HepG2 (cell line): Measurements from ENCODE around the gene EGR2. TPM values are rescaled to one million over a fixed set of nuclear protein-coding genes. Genes with fewer than 3 reads are reported as not detected.
A peak's percentile ranks its signal among the peaks of the same experiment; 100 is the strongest.

ENCODE experiments used
- ATM ChIP-seq: fragments of 450-650 bp; IDR thresholded peaks from 2 replicates; pipeline ENCODE4 v1.7.1; 2017; ENCODE audit warnings: mild to moderate bottlenecking, borderline replicate concordance
- ELF3 ChIP-seq: IDR thresholded peaks from 2 replicates; pipeline ENCODE4 v1.6.1; 2016; ENCODE audit warnings: missing genetic modification reagents, missing compliant biosample characterization
- HOXD1 ChIP-seq: sonication (generic); formaldehyde crosslinking; IDR thresholded peaks from 2 replicates; pipeline ENCODE4 v1.5.0; 2020; ENCODE audit warnings: missing genetic modification reagents
- JARID2 ChIP-seq: sonication (generic); formaldehyde crosslinking; IDR thresholded peaks from 2 replicates; pipeline ENCODE4 v1.8.1; 2023; ENCODE audit warnings: missing genetic modification reagents, inconsistent platforms; ENCODE audit not compliant: insufficient replicate concordance
- LCORL ChIP-seq, 2 experiments: fragments of 450-650 bp in 1 of 2; sonication (generic) in 1 of 2; formaldehyde crosslinking in 1 of 2; IDR thresholded peaks; 2 replicates each; pipeline versions ENCODE4 v1.5.0 to v1.6.1; 2017 to 2020; ENCODE audit warnings: antibody characterized with exemption in 1 of 2, missing genetic modification reagents in 1 of 2
- RBM22 ChIP-seq: fragments of 200-400 bp; formaldehyde crosslinking; optimal IDR thresholded peaks from 2 replicates; pipeline ENCODE3; 2017; ENCODE audit warnings: mild to moderate bottlenecking, low read length, moderate library complexity
- SALL2 ChIP-seq: sonication (generic); formaldehyde crosslinking; IDR thresholded peaks from 2 replicates; pipeline ENCODE4 v1.8.1; 2023; ENCODE audit warnings: mild to moderate bottlenecking, missing genetic modification reagents, inconsistent platforms
- TFDP1 ChIP-seq: IDR thresholded peaks from 2 replicates; pipeline ENCODE4 v1.6.1; 2016; ENCODE audit warnings: missing compliant biosample characterization, missing genetic modification reagents, borderline replicate concordance
- ZBTB25 ChIP-seq: IDR thresholded peaks from 2 replicates; pipeline ENCODE4 v1.6.1; 2018; ENCODE audit warnings: missing genetic modification reagents
- ZBTB4 ChIP-seq: sonication (generic); formaldehyde crosslinking; IDR thresholded peaks from 2 replicates; pipeline ENCODE4 v1.4.0; 2020; ENCODE audit warnings: missing genetic modification reagents, mild to moderate bottlenecking, borderline replicate concordance
- ZBTB42 ChIP-seq: sonication (generic); formaldehyde crosslinking; IDR thresholded peaks from 2 replicates; pipeline ENCODE4 v1.5.0; 2020; ENCODE audit warnings: mild to moderate bottlenecking, missing genetic modification reagents
- ZFY ChIP-seq: sonication (generic); formaldehyde crosslinking; IDR thresholded peaks from 2 replicates; pipeline ENCODE4 v1.4.0; 2020; ENCODE audit warnings: missing genetic modification reagents
- ZNF280B ChIP-seq: sonication (generic); formaldehyde crosslinking; IDR thresholded peaks from 2 replicates; pipeline ENCODE4 v1.5.0; 2020; ENCODE audit warnings: missing genetic modification reagents, mild to moderate bottlenecking, borderline replicate concordance
- ZNF451 ChIP-seq: sonication (generic); formaldehyde crosslinking; IDR thresholded peaks from 2 replicates; pipeline ENCODE4 v1.5.0; 2020; ENCODE audit warnings: mild to moderate bottlenecking, missing genetic modification reagents
- ZNF564 ChIP-seq: sonication (generic); formaldehyde crosslinking; IDR thresholded peaks from 2 replicates; pipeline ENCODE4 v1.8.1; 2023; ENCODE audit warnings: mild to moderate bottlenecking, missing genetic modification reagents
- ZNF670 ChIP-seq: sonication (generic); formaldehyde crosslinking; IDR thresholded peaks from 2 replicates; pipeline ENCODE4 v1.8.0; 2022; ENCODE audit warnings: mild to moderate bottlenecking, missing genetic modification reagents, borderline replicate concordance
- ZSCAN20 ChIP-seq: sonication (generic); formaldehyde crosslinking; IDR thresholded peaks from 2 replicates; pipeline ENCODE4 v1.4.0; 2020; ENCODE audit warnings: missing genetic modification reagents, mild to moderate bottlenecking, borderline replicate concordance
- polyA plus RNA-seq, 8 experiments: library from polyadenylated mRNA; depleted of rRNA in 3 of 8; stranded (reverse) in 7 of 8; unstranded in 1 of 8; fragments of >200 nt; fragmentation: Illumina TruSeq in 4 of 8; extraction: Trizol in 4 of 8; gene quantifications; 2 replicates each; pipeline versions ENCODE4 v1.2.1 to v1.2.3, GENCODE V29; 2011 to 2016; ENCODE audit warnings: low read depth in 4 of 8, missing spikeins in 1 of 8, mixed read lengths in 1 of 8; ENCODE audit not compliant: insufficient read depth in 1 of 8
- total RNA-seq, 5 experiments: library from RNA; depleted of rRNA; stranded (reverse); fragments of >200 nt; fragmentation: Illumina TruSeq; extraction: Trizol; gene quantifications; 2 replicates each; pipeline ENCODE4 v1.2.3, GENCODE V29; 2016; ENCODE audit warnings: low read depth in 1 of 5

The EGR2 gene
- total and polyA plus RNA-seq, 2 of the 13 experiments (the other 11 are each of a cell fraction or from before 2014, with no cell fraction given) = 0.11 to 0.15 TPM

GRCh38 chr10:62804356-62805230 lies 11.6 kb downstream of the EGR2 start, which contains the start of gene ADO (continued):
- 0 out of 2 replicates have a peak, but pooled peaks have one; percentile 25 for TF ChIP-seq LCORL (IDR thresholded peaks at IDR 0.05)
- no peak for TF ChIP-seq LCORL (CRISPR knock-in tag; IDR thresholded peaks at IDR 0.05)
- peak; percentile 29; the same call in 1 of the 2 replicates for TF ChIP-seq ZNF451 (CRISPR knock-in tag)
- TF ChIP-seq ZSCAN20 (CRISPR knock-in tag) = 0 out of 2 replicates have a peak, but pooled peaks have one; percentile 2
- no peak for TF ChIP-seq ATM
- 0 out of 2 replicates have a peak, but pooled peaks have one; percentile 8 for TF ChIP-seq HOXD1 (CRISPR knock-in tag)
- TF ChIP-seq SALL2 (CRISPR knock-in tag) = 0 out of 2 replicates have a peak, but pooled peaks have one; percentile 20
- 0 out of 2 replicates have a peak, but pooled peaks have one; percentile 7 for TF ChIP-seq ZNF670 (CRISPR knock-in tag)
- no peak for TF ChIP-seq ZNF280B (CRISPR knock-in tag)
- TF ChIP-seq ZBTB42 (CRISPR knock-in tag) = peak; percentile 19; the same call in 1 of the 2 replicates
- TF ChIP-seq ZNF564 (CRISPR knock-in tag) = peak; percentile 61; the same call in 1 of the 2 replicates
- TF ChIP-seq ZBTB25 (CRISPR knock-in tag) = peak; percentile 81; the same call in 1 of the 2 replicates
- TF ChIP-seq TFDP1 = peak; percentile 53; the same call in 1 of the 2 replicates
- 0 out of 2 replicates have a peak, but pooled peaks have one; percentile 23 for TF ChIP-seq ELF3 (CRISPR knock-in tag)
- peak; percentile 50 for TF ChIP-seq JARID2 (CRISPR knock-in tag)
- TF ChIP-seq ZBTB4 (CRISPR knock-in tag) = no peak
- no peak for TF ChIP-seq RBM22
- peak; percentile 96 for TF ChIP-seq ZFY (CRISPR knock-in tag)
